ENCODE data around the gene GALM. TPM values are rescaled to one million over a fixed set of nuclear protein-coding genes. Genes with fewer than 3 reads are reported as not detected.

GALM gene
- total RNA-seq, 1 experiment from 2014 or later: 22.7 TPM

Other genes starting within 250 kb of the GALM start
- 30.1 and 43.8 TPM in 2 replicates for gene HNRNPLL, start 63.2 kb upstream of the GALM start, total RNA-seq (2014; rRNA removed)
- 148 and 160 TPM in 2 replicates for gene SRSF7, start 85.2 kb downstream of the GALM start, total RNA-seq (2014; rRNA removed)
- gene GEMIN6, start 112.1 kb downstream of the GALM start, total RNA-seq (2014; rRNA removed): 13.7 and 23.8 TPM in 2 replicates
- 16.6 and 17.5 TPM in 2 replicates for gene DHX57, start 209.8 kb downstream of the GALM start, total RNA-seq (2014; rRNA removed)
- gene MORN2, start 209.9 kb downstream of the GALM start, total RNA-seq (2014; rRNA removed): 9.6 and 24.4 TPM in 2 replicates
- gene ARHGEF33, start 223.8 kb downstream of the GALM start, total RNA-seq (2014; rRNA removed): 0.04 and 0.06 TPM in 2 replicates

Measured in PC-3 (cell line).